ENCODE measurements around the gene FAM149A.
A peak's percentile ranks its signal among the peaks of the same experiment; 100 is the strongest.

The FAM149A gene

DNA sequence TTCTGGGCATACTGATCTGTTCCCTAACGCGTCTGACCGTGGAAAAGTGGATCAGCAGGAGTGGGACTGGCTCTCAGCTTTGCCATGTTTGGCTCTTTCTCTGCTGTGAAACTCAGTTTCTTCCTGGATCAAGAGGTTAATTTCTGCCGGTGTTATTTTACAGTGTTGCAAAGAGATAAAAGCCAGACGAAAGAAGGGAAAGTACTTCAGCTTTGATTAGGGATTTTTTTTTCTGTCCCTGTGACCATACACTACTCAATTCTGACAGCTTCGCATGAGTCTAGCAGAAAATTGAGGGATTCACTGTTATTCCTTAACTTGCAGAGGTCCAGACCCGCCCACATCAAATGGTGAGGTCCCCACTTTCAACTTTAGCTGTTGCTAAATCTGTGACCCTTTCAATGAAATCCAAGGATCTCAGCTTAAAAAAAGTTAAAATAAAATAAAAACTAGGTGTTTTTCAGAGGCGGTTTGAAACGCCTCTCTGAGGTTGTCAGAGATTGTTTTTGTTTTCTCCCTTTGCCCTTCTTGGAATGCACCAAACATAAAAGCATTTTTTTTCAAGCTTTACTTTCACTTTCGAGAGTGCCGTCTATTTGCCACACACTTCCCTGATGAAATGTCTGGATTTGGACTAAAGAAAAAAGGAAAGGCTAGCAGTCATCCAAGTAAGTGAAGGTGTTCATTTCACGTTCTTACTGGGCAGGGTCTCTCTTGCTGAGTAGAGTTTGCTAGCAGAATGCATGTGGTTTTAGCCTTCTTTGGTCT, 35.7 kb upstream of the FAM149A start, which contains the start of gene TLR3:
Gene TLR3 (plus strand): TSS at position 576 of the 768 bp plus-strand sequence. CDS start 7,464 bp downstream, outside the sequence.
- Mint-ChIP-seq H3K27me3 (ENCODE audit: low read depth, poor library complexity) (no peaks in the 10 kb centered on the region), H3K4me3 (no peak within 1 kb of the TSS), H3K36me3 (ENCODE audit: low read depth) (no peaks in the 10 kb centered on the region), H3K4me1 (peaks cover 25% of the 10 kb centered on the region), H3K27ac (no peak within 1 kb of the TSS), H3K9me3 (peaks cover 4% of the 10 kb centered on the region)
- DNase-seq, result no peak
- TF ChIP-seq, protein P1, sequence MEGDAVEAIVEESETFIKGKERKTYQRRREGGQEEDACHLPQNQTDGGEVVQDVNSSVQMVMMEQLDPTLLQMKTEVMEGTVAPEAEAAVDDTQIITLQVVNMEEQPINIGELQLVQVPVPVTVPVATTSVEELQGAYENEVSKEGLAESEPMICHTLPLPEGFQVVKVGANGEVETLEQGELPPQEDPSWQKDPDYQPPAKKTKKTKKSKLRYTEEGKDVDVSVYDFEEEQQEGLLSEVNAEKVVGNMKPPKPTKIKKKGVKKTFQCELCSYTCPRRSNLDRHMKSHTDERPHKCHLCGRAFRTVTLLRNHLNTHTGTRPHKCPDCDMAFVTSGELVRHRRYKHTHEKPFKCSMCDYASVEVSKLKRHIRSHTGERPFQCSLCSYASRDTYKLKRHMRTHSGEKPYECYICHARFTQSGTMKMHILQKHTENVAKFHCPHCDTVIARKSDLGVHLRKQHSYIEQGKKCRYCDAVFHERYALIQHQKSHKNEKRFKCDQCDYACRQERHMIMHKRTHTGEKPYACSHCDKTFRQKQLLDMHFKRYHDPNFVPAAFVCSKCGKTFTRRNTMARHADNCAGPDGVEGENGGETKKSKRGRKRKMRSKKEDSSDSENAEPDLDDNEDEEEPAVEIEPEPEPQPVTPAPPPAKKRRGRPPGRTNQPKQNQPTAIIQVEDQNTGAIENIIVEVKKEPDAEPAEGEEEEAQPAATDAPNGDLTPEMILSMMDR (IDR thresholded peaks at IDR 0.05), result no peak

DNA sequence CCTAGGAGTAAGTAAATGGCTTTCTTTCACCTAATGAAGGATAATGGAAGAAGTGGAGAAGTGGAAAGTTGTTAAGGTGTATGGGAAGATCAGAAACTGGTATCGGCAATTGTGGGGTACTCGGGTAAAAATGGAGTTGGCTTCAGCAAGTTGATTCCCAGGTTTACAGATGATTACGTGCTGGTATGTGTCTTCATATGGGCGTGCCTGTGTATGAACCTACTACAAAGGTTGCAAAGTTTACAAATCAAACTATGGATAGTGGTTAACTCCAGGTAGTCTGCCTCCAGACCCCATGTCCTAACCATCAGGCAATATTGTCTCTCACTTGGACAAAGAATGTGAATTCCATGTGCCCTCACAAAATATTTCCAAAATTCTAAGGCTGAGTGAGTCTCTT, 34.8 kb upstream of the FAM149A start:
- TF ChIP-seq, protein P1 (IDR thresholded peaks at IDR 0.05), result no peak
- no peak overlapping the region for H3K4me3 Mint-ChIP-seq
- no peak overlapping the region for H3K27ac Mint-ChIP-seq
- H3K36me3 Mint-ChIP-seq (ENCODE audit: low read depth), result no peaks in the 10 kb centered on the region
- DNase-seq, result no peak
- peaks cover 5% of the 10 kb centered on the region for H3K9me3 Mint-ChIP-seq
- H3K4me1 Mint-ChIP-seq, result peaks cover 25% of the 10 kb centered on the region
- no peaks in the 10 kb centered on the region for H3K27me3 Mint-ChIP-seq (ENCODE audit: low read depth, poor library complexity)

DNA sequence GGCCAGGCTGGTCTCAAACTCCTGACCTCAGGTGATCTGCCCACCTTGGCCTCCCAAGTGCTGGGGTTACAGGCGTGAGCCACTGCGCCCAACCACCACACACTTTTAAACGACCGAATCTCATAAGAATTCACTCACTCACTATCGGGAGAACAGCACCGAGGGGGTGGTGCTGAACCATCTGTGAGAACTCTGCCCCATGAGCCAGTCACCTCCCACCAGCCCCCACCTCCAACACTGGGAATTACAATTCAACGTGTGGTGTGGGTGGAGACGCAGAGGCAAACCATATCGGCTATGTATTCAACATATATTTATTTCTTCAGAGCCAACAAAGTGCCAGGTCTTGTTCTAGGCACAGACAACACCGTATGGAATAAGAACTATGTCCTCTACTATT, 32.0 kb upstream of the FAM149A start:
- Mint-ChIP-seq H3K27ac (no peak overlapping the region), H3K36me3 (ENCODE audit: low read depth) (no peaks in the 10 kb centered on the region), H3K4me3 (no peak overlapping the region), H3K4me1 (peaks cover 23% of the 10 kb centered on the region), H3K9me3 (peaks cover 5% of the 10 kb centered on the region), H3K27me3 (ENCODE audit: low read depth, poor library complexity) (peaks cover 2% of the 10 kb centered on the region)
- TF ChIP-seq, protein P1 (IDR thresholded peaks at IDR 0.05), result no peak
- no peak for DNase-seq

DNA sequence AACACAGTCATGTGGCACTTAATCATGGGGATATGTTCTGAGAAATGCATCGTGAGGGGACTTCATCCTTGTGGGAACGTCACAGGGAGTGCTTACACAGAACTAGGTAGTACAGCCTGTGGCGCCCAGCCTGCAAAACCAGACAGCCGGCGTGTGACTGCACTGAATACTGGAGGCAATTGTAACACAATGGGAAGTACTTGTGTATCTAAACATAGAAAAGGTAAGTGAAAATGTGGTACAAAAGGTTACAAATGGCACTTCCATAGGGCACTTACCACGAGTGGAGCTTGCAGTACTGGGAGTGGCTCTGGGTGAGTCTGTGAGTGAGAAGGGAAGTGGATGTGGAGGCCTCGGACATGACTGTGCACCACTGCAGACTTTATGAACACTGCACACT, 30.3 kb upstream of the FAM149A start:
- Mint-ChIP-seq H3K27ac (peak overlapping the region; percentile 25), H3K27me3 (ENCODE audit: low read depth, poor library complexity) (peaks cover 2% of the 10 kb centered on the region), H3K4me3 (no peak overlapping the region), H3K36me3 (ENCODE audit: low read depth) (no peaks in the 10 kb centered on the region), H3K4me1 (peaks cover 14% of the 10 kb centered on the region), H3K9me3 (peaks cover 5% of the 10 kb centered on the region)
- no peak for DNase-seq
- TF ChIP-seq, protein P1 (IDR thresholded peaks at IDR 0.05), result no peak

DNA sequence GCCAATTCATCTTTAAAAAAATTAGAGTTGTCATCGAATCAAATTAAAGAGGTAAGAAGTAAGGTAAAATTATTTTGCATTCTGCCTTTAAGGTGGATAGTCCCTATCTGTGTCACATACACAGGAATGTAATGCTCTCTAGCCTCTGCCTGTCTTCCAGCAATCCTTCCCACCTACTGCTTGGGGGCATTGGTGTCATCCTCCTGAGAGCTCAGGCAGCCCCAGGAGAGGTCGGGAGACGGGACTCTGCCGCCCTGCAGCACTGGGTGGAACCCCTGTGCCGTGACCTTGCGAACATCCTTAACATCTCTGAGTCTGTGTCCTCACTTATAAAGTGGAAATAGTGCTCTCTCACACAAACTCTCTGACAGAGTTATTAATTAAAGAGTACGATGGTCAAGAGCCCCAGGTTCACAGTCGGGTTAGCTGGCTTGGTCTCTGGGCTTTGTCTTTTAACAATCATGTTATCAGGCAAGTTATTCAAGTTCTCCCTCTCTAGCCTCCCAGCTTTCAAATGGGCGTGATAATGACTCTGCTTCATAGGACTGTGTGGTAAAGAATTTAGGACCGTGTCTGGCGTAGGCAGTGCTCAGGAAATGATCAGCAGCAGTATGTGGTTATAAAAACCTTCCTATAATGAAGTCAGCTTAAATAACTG, 25.4 kb upstream of the FAM149A start:
- Mint-ChIP-seq H3K27ac (no peak overlapping the region), H3K36me3 (ENCODE audit: low read depth) (no peaks in the 10 kb centered on the region), H3K4me3 (peak overlapping the region; percentile 2), H3K9me3 (peaks cover 3% of the 10 kb centered on the region), H3K27me3 (ENCODE audit: low read depth, poor library complexity) (peaks cover 7% of the 10 kb centered on the region), H3K4me1 (peaks cover 28% of the 10 kb centered on the region)
- TF ChIP-seq, protein P1 (IDR thresholded peaks at IDR 0.05), result no peak
- peak; percentile 26 for DNase-seq
